NT2/D1 (cell line): ENCODE data around the gene TAGAP.
"Not testable (repeated sequence)": the region's sequence is repeated elsewhere in the genome, so short reads cannot be mapped to it uniquely, and the experiment has no call there.

Experiments
- DNase-seq: peaks from one replicate; pipeline ENCODE4 v3.0.0-alpha.2; 2011; ENCODE audit warnings: low read depth, low spot score
- H3K27me3 ChIP-seq: 2 replicates; pipeline ENCODE4 v1.6.0; 2011; ENCODE audit warnings: mild to moderate bottlenecking; ENCODE audit not compliant: insufficient read length, insufficient read depth
- H3K36me3 ChIP-seq: 2 replicates; pipeline ENCODE4 v1.6.1; 2011; ENCODE audit warnings: mild to moderate bottlenecking, low read length, mixed read lengths; ENCODE audit not compliant: insufficient read depth, insufficient read length
- H3K4me1 ChIP-seq: 2 replicates; pipeline ENCODE4 v1.5.1; 2011; ENCODE audit not compliant: insufficient read depth, insufficient read length
- H3K4me3 ChIP-seq: 2 replicates; pipeline ENCODE4 v1.5.1; 2011; ENCODE audit warnings: low read depth; ENCODE audit not compliant: insufficient read length
- H3K9ac ChIP-seq: 2 replicates; pipeline ENCODE4 v1.6.0; 2011; ENCODE audit warnings: low read depth; ENCODE audit not compliant: insufficient read length
- H3K9me3 ChIP-seq: 2 replicates; pipeline ENCODE4 v1.5.1; 2011; ENCODE audit warnings: mild to moderate bottlenecking, low read length; ENCODE audit not compliant: insufficient read depth
- SUZ12 ChIP-seq: IDR thresholded peaks from 2 replicates; pipeline ENCODE4 v1.6.1; 2011; ENCODE audit not compliant: insufficient read length, insufficient read depth; ENCODE audit errors: extremely low read depth
- YY1 ChIP-seq: IDR thresholded peaks from 2 replicates; pipeline ENCODE4 v1.6.1; 2011; ENCODE audit not compliant: insufficient read length, insufficient read depth
- ZNF274 ChIP-seq: IDR thresholded peaks from 2 replicates; pipeline ENCODE4 v1.6.1; 2011; ENCODE audit warnings: mild to moderate bottlenecking, low read depth, low read length

TAGAP gene

GRCh38 chr6:159035891-159036290 lies 8.9 kb downstream of the TAGAP start:
- H3K4me3 ChIP-seq = no peak overlapping the region
- no peak for DNase-seq
- no peaks in the 10 kb centered on the region for H3K4me1 ChIP-seq
- no peaks in the 10 kb centered on the region for H3K9me3 ChIP-seq
- no peaks in the 10 kb centered on the region for H3K36me3 ChIP-seq
- H3K27me3 ChIP-seq = no peaks in the 10 kb centered on the region
- H3K9ac ChIP-seq = no peak overlapping the region
- TF ChIP-seq SUZ12 (no peak), YY1 (no peak), ZNF274 (no peak)

- Histone ChIP-seq H3K9ac (no peak overlapping the region), H3K27me3 (no peaks in the 10 kb centered on the region), H3K36me3 (no peaks in the 10 kb centered on the region), H3K4me1 (no peaks in the 10 kb centered on the region), H3K9me3 (no peaks in the 10 kb centered on the region), H3K4me3 (no peak overlapping the region)
- no peak for TF ChIP-seq YY1
- no peak for TF ChIP-seq SUZ12
- TF ChIP-seq ZNF274 = no peak
- DNase-seq = no peak
Measured at GRCh38 chr6:159033160-159034049, 11.4 kb downstream of the TAGAP start.

- H3K4me1 ChIP-seq = no peaks in the 10 kb centered on the region
- DNase-seq = no peak
Measured at GRCh38 chr6:159031846-159032245, 12.9 kb downstream of the TAGAP start.

GRCh38 chr6:159030168-159030567 lies 14.6 kb downstream of the TAGAP start:
- Histone ChIP-seq H3K4me3 (no peak overlapping the region), H3K9ac (no peak overlapping the region), H3K36me3 (no peaks in the 10 kb centered on the region), H3K9me3 (peaks cover 4% of the 10 kb centered on the region; the same call in 1 of the 2 replicates), H3K27me3 (no peaks in the 10 kb centered on the region), H3K4me1 (no peaks in the 10 kb centered on the region)
- DNase-seq = no peak
- TF ChIP-seq SUZ12 (no peak), ZNF274 (no peak), YY1 (no peak)

More at GRCh38 chr6:159031846-159032245, 12.9 kb downstream of the TAGAP start:
- Histone ChIP-seq H3K9me3 (no peaks in the 10 kb centered on the region), H3K36me3 (no peaks in the 10 kb centered on the region), H3K27me3 (no peaks in the 10 kb centered on the region), H3K4me3 (no peak overlapping the region), H3K9ac (no peak overlapping the region)
- no peak for TF ChIP-seq SUZ12
- no peak for TF ChIP-seq ZNF274
- no peak for TF ChIP-seq YY1

DNA sequence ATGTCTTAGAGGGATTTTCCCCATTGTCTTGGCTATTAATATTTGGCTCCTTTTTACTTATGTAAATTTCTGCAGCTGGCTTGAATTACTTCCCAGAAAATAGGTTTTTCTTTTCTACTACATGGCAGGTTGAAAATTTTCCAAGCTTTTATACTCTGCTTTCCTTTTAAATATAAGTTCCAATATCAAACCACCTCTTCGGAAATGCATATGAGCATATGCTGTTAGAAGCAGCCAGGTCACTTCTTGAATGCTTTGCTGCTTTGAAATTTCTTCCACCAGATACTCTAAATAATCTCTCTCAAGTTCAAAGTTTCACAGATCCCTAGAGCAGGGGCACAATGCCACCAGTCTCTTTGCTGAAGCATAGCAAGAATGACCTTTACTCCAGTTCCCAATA lies 19.6 kb downstream of the TAGAP start:
- H3K4me1 ChIP-seq, H3K27me3 ChIP-seq, DNase-seq, H3K9ac ChIP-seq, H3K36me3 ChIP-seq, H3K4me3 ChIP-seq: not testable (repeated sequence)
- peaks cover 12% of the 10 kb centered on the region for H3K9me3 ChIP-seq

DNA sequence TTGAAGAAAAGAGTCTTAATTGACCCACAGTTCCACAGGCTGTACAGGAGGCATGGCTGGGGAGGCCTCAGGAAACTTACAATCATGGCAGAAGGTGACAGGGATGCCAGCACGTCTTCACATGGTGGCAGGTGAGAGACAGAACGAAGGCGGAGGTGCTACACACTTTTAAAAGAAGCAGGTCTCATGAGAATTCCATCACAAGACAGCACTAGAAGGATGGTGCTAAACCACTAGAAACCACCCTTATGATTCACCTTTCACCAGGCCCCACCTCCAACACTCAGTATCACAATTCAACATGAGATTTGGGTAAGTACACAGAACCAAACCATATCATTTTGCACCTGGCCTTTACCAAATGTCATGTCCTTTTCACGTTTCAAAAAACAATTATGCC lies 20.9 kb downstream of the TAGAP start:
- Histone ChIP-seq H3K4me3 (no peak overlapping the region), H3K36me3 (no peaks in the 10 kb centered on the region), H3K27me3 (no peaks in the 10 kb centered on the region), H3K4me1 (no peaks in the 10 kb centered on the region), H3K9me3 (peaks cover 12% of the 10 kb centered on the region), H3K9ac (no peak overlapping the region)
- DNase-seq = no peak
- TF ChIP-seq SUZ12 (no peak), ZNF274 (no peak), YY1 (no peak)

DNA sequence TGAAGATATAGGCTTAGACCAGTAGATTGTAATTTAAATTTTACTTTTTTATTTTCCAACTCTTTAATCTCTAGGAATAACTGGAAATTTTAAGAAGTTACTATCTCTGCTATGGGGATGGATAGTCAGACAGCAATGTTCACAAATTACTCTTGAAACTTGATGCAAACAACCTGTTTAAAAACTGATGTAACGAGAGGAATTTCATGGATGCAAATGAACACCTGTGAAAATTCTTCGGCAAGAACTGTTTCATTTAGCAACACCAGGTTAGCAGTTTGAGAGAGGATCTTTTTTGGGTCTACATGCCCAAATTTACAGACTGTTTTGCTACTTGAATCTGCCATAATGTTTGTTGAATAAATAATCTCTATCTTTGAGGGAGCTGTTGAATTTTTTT lies 24.8 kb downstream of the TAGAP start:
- Histone ChIP-seq H3K9ac (no peak overlapping the region), H3K4me1 (no peaks in the 10 kb centered on the region)
- TF ChIP-seq SUZ12 = no peak
- TF ChIP-seq YY1 = no peak
- no peak for TF ChIP-seq ZNF274

More for the DNA sequence above, 24.8 kb downstream of the TAGAP start:
- Histone ChIP-seq H3K9me3 (peaks cover 16% of the 10 kb centered on the region), H3K4me3 (no peak overlapping the region), H3K27me3 (no peaks in the 10 kb centered on the region), H3K36me3 (no peaks in the 10 kb centered on the region)
- DNase-seq = no peak
